HG02610 (cell line): ENCODE results near the gene PBX1.

Experiments
- ATAC-seq: cut with Tn5 transposase; IDR thresholded peaks from one replicate; pipeline ENCODE4 v1.9.1; 2021; ENCODE audit warnings: mild to moderate bottlenecking, moderate library complexity; ENCODE audit not compliant: unreplicated experiment

PBX1 gene

GRCh38 chr1:164771619-164772361 lies 212.8 kb downstream of the PBX1 start:
- ATAC-seq, result no peak

GRCh38 chr1:164772635-164773034 lies 213.7 kb downstream of the PBX1 start:
- ATAC-seq, result peak; percentile 96

GRCh38 chr1:164773102-164773501 lies 214.1 kb downstream of the PBX1 start:
- no peak for ATAC-seq

DNA sequence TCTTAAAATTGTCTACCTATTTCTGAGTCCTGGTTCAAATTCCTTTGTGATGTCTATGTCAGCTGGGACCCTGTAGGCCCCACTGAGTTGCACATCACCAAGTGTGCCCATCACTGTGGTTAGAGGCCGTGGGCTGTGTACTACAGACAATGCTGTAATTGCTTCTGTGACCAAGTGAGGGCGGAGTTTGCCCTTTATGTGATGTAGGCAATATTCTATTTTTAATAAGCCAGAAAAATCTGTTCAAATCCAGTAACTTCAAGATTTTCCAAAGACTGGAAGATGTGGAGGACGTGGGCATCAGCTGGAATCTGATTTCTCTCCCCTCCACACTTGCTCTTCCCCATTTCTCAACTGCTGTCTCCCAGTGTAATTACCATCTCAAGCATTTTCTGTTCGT lies 215.4 kb downstream of the PBX1 start:
- ATAC-seq, result no peak

- ATAC-seq, result no peak
These were observed 216.1 kb downstream of the PBX1 start for GRCh38 chr1:164774819-164775654.

GRCh38 chr1:164777518-164777917 lies 218.5 kb downstream of the PBX1 start:
- ATAC-seq, result no peak

DNA sequence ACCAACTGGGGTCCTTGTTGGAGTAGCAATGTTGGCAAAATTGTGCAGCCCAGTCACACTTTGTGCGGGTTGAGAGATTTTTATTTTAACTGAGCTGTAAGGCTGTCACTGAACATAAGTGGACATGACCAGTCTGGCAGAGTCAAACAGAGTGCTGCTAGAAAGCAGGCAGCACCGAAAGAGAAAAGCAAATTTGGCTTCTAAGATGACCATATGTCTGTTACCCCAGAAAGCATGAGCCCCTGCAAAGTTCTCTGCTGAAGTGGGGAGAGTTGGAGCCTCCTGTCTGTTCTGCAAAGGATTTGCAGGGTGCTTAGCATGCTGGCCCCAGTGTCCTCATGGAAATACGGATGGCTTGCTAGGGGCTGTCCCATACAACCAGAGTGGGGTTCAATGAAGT lies 220.4 kb downstream of the PBX1 start:
- no peak for ATAC-seq

DNA sequence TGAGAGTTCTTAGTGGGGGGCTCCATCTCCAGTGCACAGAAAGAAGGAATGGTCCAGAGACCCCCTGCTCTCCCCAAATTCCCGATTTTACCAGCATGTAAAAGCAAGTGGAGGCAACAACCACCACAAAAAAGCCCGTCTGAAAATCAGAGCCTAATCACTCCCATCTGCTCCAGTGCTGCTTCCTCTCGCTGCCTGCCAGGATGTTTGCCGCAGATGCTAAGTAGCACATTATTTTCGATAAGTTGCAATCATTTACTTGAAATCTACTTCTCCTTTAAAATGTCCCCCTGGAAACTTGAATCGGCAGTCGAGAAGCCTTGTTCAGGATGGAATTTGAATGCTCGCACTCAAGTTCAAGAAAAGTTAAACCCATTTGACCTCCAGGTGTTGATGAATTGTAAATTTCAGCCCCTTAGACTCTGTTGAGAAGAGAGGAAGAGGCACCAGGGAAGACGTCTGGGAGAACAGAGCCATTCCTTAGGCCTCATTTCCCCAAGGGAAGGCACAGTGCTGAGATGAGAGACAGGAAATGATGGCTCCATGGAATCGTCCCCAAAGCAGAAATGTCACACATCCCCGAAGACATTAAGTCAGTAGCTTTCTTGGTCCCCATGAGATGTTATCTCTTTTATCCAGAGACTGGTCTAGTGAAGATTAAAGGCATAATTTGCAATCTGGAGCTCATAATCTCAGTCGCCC lies 221.3 kb downstream of the PBX1 start:
- ATAC-seq, result no peak

DNA sequence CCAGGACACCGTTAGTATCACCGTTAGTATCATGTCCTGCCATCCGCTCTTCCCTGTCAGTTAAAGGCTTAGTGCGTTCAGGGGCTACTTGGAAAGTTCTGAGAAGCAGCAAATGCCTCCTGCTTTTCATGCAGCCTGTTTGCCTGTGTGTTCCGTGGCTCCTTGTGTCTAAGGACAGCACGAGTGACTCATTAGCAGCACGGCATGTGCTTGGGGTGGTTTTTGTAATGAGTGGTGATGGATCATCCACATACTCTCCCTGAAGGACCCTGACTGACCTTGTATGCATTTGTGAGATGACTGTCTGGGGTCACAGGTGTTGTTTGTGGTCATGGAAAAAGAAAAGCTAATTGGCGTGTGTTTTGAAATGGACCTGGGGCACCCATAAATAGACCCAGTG lies 221.9 kb downstream of the PBX1 start:
- no peak for ATAC-seq

DNA sequence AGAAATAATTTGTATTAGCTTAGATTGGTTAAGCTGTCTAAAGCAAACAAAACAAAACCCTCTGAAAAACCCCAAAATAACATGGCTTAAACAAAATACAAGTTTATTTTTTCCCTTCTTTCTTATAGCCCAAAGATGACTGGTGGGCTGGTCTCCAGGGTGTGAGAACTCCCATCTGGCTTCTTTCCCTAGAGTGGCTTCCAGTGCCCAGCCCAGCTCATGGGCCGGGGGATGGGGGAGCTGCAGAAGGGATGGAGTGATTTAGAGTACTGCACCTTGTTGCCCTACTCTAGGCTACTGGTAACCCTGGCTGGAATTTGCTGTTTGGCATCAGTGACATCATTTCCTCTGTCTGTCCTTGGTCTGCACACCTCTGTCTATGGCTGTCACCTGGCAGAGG lies 223.0 kb downstream of the PBX1 start:
- no peak for ATAC-seq

DNA sequence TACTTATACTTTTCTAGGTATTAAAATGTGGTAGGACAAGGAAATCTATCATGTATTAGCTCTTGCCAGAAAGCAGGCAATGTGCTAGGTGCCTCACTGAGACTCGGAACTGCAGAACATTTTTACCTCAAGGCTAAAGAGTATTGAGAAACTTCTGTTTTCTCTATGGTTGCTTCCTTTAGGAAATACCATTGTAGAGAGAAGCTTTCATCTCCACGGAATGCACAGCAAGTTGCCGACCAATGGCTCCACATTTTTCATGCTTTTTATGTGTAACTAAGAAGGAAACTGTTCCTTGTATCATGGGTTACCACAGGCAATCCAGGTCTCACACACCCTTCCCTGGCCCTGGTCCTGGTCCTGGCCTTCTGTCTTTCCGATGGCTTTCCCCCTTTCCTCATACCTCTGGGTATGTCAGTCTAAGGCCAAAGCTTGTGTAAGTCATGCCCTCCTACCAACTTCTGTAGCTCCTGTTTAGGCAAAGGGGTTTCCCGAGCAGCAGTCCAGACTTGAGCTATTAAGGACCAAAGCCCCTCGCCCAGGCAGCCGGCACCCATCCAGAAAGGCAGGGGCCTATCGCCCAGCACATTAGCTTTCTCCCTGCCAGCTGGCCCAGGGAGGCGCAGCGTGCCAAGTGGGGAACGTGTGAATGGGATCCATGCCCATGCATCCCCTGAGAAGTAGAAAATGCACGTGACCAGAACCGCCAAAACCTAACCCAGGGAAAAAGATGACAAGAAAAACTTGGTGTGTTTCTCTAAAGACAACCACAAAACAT lies 225.0 kb downstream of the PBX1 start:
- no peak for ATAC-seq

DNA sequence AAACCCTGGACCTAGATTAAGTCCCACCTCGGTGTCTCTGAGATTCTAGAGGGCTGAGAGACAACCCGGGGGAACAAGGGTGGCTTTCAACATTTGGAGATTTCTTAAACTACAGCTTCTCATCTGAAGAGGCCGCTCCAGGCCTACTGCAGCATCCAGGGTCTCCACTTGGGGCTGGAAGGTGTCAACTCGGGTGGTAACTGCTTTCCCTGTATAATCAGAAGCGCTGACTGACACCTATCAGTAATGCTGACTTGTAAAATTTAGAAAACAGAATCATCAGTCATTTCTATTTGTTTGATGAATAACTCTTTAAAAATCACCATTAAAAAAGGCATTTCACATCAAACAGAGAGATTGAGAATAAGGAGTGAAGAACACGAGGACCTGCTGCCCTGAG lies 226.0 kb downstream of the PBX1 start:
- no peak for ATAC-seq

DNA sequence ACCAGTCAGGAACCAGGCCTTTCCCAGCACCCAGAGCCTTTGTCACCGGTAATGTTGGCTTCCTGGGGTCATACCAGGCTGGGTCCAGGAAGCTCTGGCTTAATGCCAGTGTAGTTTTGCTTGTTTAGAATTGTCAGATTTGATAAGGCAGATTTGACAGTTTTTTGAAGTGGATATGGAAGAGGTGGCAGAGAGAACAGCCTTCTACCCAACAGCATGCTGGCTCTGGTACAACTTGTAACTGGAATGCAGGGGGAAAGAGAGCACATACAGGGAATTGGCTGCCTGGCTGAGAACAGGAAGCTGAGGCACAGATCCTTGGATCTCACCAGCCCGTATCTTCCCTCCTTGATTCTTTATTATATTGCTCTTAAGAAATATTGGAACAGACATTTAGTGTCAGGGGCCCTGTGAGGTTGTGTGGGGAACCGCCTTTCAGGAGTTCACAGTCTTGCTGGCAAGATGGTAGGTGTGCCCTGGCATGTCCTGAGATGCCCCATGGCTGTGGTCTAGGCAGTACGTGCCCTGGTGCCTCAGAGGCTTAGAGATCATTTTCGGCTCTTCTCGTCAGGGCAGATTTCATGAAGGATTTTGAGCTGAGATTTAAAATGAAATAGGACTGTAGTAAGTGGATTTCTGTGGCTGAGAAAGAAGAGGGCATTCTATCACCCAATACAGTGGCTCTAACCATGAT lies 227.0 kb downstream of the PBX1 start:
- no peak for ATAC-seq

DNA sequence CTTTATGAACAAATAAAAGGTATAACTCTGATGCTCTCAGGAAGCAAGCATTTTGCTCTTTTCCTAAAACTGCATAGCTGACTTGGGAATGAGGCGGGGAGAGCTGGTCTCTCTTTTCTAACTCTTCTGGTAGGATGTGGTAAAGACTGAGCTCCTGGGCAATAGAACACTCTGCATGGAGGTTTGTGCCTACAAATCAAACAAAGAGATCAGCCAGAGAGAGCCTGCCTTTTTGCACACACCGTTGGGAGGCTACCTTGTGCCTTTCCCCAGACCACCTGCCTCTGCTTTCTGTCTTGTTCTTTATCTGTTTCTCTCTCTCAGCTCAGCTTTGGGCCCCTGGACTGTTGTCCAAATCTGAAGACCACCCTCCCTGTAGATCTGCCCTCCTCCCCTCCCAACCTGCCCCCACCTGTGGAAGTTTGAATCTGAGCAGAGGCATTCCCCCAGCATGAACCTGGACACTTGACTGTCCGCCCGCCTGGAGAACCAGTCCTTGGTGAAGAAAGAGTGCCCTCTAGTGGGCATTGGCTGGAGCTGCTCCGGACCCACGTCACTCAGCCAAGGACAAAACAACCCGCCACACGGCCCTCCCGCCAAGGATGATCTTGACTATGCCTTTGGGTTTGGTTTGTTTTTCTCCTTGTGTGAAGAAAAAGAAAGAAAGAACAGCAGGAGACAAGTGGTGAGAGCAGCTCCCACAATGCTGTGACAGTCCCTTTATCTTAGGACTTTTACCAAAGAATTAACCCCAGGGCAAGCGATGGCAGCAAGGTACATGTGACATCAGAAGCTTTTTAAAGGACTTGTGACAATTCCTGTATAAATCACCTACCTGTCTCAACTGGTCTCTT lies 228.2 kb downstream of the PBX1 start:
- peak; percentile 97 for ATAC-seq

- ATAC-seq, result no peak
These were observed 228.8 kb downstream of the PBX1 start for GRCh38 chr1:164787834-164788231.

DNA sequence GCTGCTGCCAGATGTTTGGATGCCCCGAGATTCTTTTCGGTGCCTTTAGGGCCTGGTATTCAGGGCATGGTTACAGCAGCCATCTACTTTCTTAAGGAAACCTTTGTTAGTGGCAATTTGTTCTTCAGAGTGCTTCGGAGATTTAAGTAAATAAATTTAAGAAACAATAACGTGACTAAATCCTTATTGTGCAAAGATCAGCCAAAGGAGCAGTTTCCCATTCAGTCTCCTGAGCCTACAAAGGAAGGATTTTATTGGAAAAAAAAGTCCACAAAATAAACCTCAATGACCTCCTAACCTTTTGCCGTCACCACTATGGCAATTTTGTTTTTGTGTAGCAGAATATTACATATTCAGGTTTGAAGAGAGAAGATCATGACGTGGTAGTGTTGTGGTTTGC lies 231.1 kb downstream of the PBX1 start:
- no peak for ATAC-seq

DNA sequence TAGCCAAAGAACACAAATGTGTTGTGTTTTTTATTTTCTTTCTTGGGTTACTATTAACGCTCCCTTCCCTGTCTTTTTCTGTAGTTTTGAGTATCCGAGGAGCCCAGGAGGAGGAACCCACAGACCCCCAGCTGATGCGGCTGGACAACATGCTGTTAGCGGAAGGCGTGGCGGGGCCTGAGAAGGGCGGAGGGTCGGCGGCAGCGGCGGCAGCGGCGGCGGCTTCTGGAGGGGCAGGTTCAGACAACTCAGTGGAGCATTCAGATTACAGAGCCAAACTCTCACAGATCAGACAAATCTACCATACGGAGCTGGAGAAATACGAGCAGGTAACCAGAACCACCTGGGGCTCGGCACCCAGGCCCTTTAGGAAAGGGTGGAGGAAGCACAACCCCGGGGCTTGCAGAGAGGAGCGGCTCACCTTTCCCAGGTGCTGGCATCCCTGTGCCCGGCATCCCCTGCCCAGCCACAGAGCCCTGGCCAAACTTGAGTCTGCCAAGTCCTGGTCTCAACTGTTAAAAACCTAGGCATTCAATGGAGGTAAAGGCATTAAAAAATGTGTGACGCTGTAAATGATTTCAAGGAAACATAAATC lies 233.5 kb downstream of the PBX1 start:
- ATAC-seq, result no peak

DNA sequence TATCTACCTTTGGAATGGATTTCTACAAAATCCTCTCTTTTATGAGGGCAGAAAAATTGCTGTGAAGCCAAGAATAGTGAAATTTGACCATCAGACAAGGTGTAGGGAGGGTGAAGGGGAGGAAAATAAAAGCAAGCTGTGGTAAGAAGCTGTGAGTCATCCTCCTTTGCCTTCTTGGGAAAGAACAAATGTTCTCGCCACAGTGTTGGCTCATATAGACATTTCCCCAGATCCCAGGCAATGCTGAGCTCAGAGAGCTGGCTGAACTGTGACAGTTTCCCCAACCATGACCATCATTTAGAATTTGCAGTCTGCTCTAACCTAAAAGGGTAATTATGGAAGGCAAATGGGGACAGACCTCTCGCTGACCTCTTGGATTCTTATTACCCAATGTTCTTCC lies 235.4 kb downstream of the PBX1 start:
- no peak for ATAC-seq

- no peak for ATAC-seq
These were observed 237.9 kb downstream of the PBX1 start for GRCh38 chr1:164796916-164797315.
